ENCODE data around the gene SCART1. TPM values are rescaled to one million over a fixed set of nuclear protein-coding genes. Genes with fewer than 3 reads are reported as not detected.

Gene SCART1
- total and polyA plus RNA-seq, 7 donors, result 0.08 to 1.8 (median 0.58) TPM

Other genes starting within 250 kb of the SCART1 start
- gene UTF1, start 223.7 kb upstream of the SCART1 start, total RNA-seq, result not detected
- gene UTF1, start 223.7 kb upstream of the SCART1 start, polyA plus RNA-seq, result not detected
- under 1 TPM; 0.21 to 0.32 (median 0.27) TPM for gene VENTX, start 216.1 kb upstream of the SCART1 start, total RNA-seq
- gene VENTX, start 216.1 kb upstream of the SCART1 start, polyA plus RNA-seq, result under 1 TPM; 0.03 to 0.34 (median 0.13) TPM
- gene ADAM8, start 177.1 kb upstream of the SCART1 start, total RNA-seq, result 1 to 10 TPM; 2.2 to 2.8 (median 2.5) TPM
- under 1 TPM; 0.21 to 0.94 (median 0.29) TPM for gene ADAM8, start 177.1 kb upstream of the SCART1 start, polyA plus RNA-seq
- 10 to 100 TPM; 31.0 to 53.2 (median 41.1) TPM for gene TUBGCP2, start 145.1 kb upstream of the SCART1 start, total RNA-seq
- 10 to 100 TPM; 20.3 to 33.8 (median 25.1) TPM for gene TUBGCP2, start 145.1 kb upstream of the SCART1 start, polyA plus RNA-seq
- gene ZNF511, start 145.0 kb upstream of the SCART1 start, total RNA-seq, result 10 to 100 TPM; 47.6 to 64.2 (median 54.0) TPM
- 10 to 100 TPM; 43.2 to 51.3 (median 44.7) TPM for gene ZNF511, start 145.0 kb upstream of the SCART1 start, polyA plus RNA-seq
- gene CALY, start 117.0 kb upstream of the SCART1 start, total RNA-seq, result not detected
- under 1 TPM in 1 of 3 donors, not detected in 2; 0.05 TPM for gene CALY, start 117.0 kb upstream of the SCART1 start, polyA plus RNA-seq
- not detected for gene PRAP1, start 106.6 kb upstream of the SCART1 start, total RNA-seq
- under 1 TPM in 2 of 3 donors, not detected in 1; 0.14 to 0.64 TPM for gene PRAP1, start 106.6 kb upstream of the SCART1 start, polyA plus RNA-seq
- gene FUOM, start 95.9 kb upstream of the SCART1 start, total RNA-seq, result 1 to 10 TPM; 3.0 to 6.7 (median 4.5) TPM
- gene FUOM, start 95.9 kb upstream of the SCART1 start, polyA plus RNA-seq, result 1 to 10 TPM; 5.4 to 9.1 (median 8.6) TPM
- gene ECHS1, start 80.6 kb upstream of the SCART1 start, total RNA-seq, result 100 to 1,000 TPM in 3 of 4 donors, 10 to 100 TPM in 1; 83.2 to 151 (median 120) TPM
- 100 to 1,000 TPM; 107 to 131 (median 123) TPM for gene ECHS1, start 80.6 kb upstream of the SCART1 start, polyA plus RNA-seq
- gene PAOX, start 74.7 kb upstream of the SCART1 start, total RNA-seq, result 1 to 10 TPM; 3.1 to 5.2 (median 3.4) TPM
- gene PAOX, start 74.7 kb upstream of the SCART1 start, polyA plus RNA-seq, result 1 to 10 TPM; 2.4 to 4.1 (median 3.6) TPM
- 10 to 100 TPM; 22.7 to 37.7 (median 26.5) TPM for gene MTG1, start 59.8 kb upstream of the SCART1 start, total RNA-seq
- 10 to 100 TPM; 31.5 to 67.1 (median 32.2) TPM for gene MTG1, start 59.8 kb upstream of the SCART1 start, polyA plus RNA-seq
- gene SPRN, start 29.3 kb upstream of the SCART1 start, total RNA-seq, result not detected
- under 1 TPM; 0.08 to 0.22 (median 0.12) TPM for gene SPRN, start 29.3 kb upstream of the SCART1 start, polyA plus RNA-seq
- gene CYP2E1, start 73.4 kb downstream of the SCART1 start, total RNA-seq, result 1 to 10 TPM in 3 of 4 donors, under 1 TPM in 1; 0.57 to 3.0 (median 1.8) TPM
- gene CYP2E1, start 73.4 kb downstream of the SCART1 start, polyA plus RNA-seq, result 1 to 10 TPM in 1 of 3 donors, under 1 TPM in 2; 0.25 to 1.3 (median 0.41) TPM
- gene SYCE1, start 111.6 kb downstream of the SCART1 start, total RNA-seq, result under 1 TPM in 2 of 4 donors, not detected in 2; 0.38 to 0.47 TPM
- gene SYCE1, start 111.6 kb downstream of the SCART1 start, polyA plus RNA-seq, result under 1 TPM; 0.08 to 0.68 (median 0.30) TPM
- not detected for gene FRG2B, start 172.8 kb downstream of the SCART1 start, total RNA-seq
- not detected for gene FRG2B, start 172.8 kb downstream of the SCART1 start, polyA plus RNA-seq